Parathyroid adenoma (tissue), 2 donors: ENCODE measurements around the gene NUDT10.

Source experiments
- H2AFZ ChIP-seq: fragments of 300-600 bp; sonication (generic); one replicate; pipeline ENCODE4 v1.7.0; 2017; ENCODE audit warnings: antibody characterized with exemption, mild to moderate bottlenecking
- H3K27ac ChIP-seq: fragments of 300-600 bp; sonication (generic); one replicate; pipeline ENCODE4 v1.7.0; 2017
- H3K27me3 ChIP-seq: fragments of 300-600 bp; sonication (generic); one replicate; pipeline ENCODE4 v1.7.0; 2017; ENCODE audit warnings: low read length; ENCODE audit not compliant: control insufficient read depth, insufficient read depth
- H3K36me3 ChIP-seq: fragments of 300-600 bp; sonication (generic); one replicate; pipeline ENCODE4 v1.7.0; 2017; ENCODE audit warnings: low read length; ENCODE audit not compliant: control insufficient read depth, insufficient read depth
- H3K4me1 ChIP-seq: fragments of 300-600 bp; sonication (generic); one replicate; pipeline ENCODE4 v1.7.0; 2017; ENCODE audit warnings: control low read depth
- H3K4me2 ChIP-seq: fragments of 300-600 bp; sonication (generic); one replicate; pipeline ENCODE4 v1.7.0; 2017; ENCODE audit warnings: low read length
- H3K4me3 ChIP-seq: fragments of 300-600 bp; sonication (generic); one replicate; pipeline ENCODE4 v1.7.0; 2017; ENCODE audit warnings: low read depth, low read length
- H3K79me2 ChIP-seq: fragments of 300-600 bp; sonication (generic); one replicate; pipeline ENCODE4 v1.7.0; 2017; ENCODE audit warnings: control low read depth
- H3K9ac ChIP-seq: fragments of 300-600 bp; sonication (generic); one replicate; pipeline ENCODE4 v1.7.0; 2017; ENCODE audit warnings: mild to moderate bottlenecking
- H3K9me3 ChIP-seq: fragments of 300-600 bp; sonication (generic); one replicate; pipeline ENCODE4 v1.7.0; 2017; ENCODE audit warnings: low read length; ENCODE audit not compliant: control insufficient read depth
- TF ChIP-seq, protein P1 (sequence below): fragments of 300-600 bp; sonication (generic); IDR thresholded peaks from one replicate; pipeline ENCODE4 v1.7.0; 2017; ENCODE audit warnings: antibody characterized with exemption, mild to moderate bottlenecking
- donor health status: primary hyperparathyroidism.

NUDT10 gene

DNA sequence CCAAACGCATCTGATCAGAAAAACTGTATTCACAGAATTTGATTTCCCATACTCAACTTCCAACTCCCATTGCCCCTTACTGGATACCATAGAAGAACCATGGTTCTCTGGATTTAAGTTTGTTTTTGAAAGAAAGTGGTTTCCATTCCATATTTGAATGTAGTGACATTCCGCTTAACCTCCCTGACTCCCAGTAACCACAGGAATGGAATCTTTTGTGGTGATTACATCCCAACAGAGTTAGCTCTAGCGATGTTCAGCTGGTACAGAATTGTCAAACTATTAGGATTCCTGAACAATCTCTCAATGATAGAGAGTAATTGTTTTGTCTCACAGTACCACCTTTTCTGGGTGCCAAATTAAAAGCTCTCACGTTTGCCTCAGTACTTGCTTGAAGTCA is 1.7 kb downstream of the NUDT10 start:
- H3K4me3 ChIP-seq = no peak overlapping the region
- H3K36me3 ChIP-seq = no peaks in the 10 kb centered on the region
- no peak overlapping the region for H3K4me2 ChIP-seq
- H3K79me2 ChIP-seq = no peaks in the 10 kb centered on the region
- no peaks in the 10 kb centered on the region for H3K27me3 ChIP-seq
- H2AFZ ChIP-seq = no peak overlapping the region
- no peaks in the 10 kb centered on the region for H3K9me3 ChIP-seq
- TF ChIP-seq, protein P1, sequence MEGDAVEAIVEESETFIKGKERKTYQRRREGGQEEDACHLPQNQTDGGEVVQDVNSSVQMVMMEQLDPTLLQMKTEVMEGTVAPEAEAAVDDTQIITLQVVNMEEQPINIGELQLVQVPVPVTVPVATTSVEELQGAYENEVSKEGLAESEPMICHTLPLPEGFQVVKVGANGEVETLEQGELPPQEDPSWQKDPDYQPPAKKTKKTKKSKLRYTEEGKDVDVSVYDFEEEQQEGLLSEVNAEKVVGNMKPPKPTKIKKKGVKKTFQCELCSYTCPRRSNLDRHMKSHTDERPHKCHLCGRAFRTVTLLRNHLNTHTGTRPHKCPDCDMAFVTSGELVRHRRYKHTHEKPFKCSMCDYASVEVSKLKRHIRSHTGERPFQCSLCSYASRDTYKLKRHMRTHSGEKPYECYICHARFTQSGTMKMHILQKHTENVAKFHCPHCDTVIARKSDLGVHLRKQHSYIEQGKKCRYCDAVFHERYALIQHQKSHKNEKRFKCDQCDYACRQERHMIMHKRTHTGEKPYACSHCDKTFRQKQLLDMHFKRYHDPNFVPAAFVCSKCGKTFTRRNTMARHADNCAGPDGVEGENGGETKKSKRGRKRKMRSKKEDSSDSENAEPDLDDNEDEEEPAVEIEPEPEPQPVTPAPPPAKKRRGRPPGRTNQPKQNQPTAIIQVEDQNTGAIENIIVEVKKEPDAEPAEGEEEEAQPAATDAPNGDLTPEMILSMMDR = no peak
- no peak overlapping the region for H3K9ac ChIP-seq
- H3K27ac ChIP-seq = no peak overlapping the region
- no peaks in the 10 kb centered on the region for H3K4me1 ChIP-seq

DNA sequence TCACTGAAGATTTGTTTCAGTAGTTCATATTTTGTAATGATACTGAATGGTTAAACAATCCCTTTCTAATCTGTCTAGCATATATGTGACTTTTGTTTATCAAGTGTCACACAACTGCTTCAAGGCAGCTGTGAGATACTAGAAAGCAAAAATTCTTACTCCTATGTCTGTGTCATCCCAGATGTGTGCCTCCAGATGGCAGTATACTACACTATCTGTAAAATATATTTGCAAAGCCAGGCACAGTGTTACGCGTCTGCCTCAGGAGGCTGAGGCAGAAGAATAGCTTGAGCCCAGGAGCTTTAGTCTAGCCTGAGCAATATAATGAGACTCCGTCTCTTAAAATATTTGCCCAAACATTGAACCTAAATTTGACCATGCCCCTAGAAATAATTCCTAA is 4.0 kb downstream of the NUDT10 start:
- no peaks in the 10 kb centered on the region for H3K27me3 ChIP-seq
- no peak overlapping the region for H3K4me2 ChIP-seq
- no peak overlapping the region for H3K9ac ChIP-seq
- no peaks in the 10 kb centered on the region for H3K9me3 ChIP-seq
- H3K36me3 ChIP-seq = no peaks in the 10 kb centered on the region
- TF ChIP-seq, protein P1 = peak; percentile 29
- H2AFZ ChIP-seq = no peak overlapping the region
- no peaks in the 10 kb centered on the region for H3K79me2 ChIP-seq
- H3K4me1 ChIP-seq = no peaks in the 10 kb centered on the region
- H3K4me3 ChIP-seq = no peak overlapping the region
- H3K27ac ChIP-seq = no peak overlapping the region

DNA sequence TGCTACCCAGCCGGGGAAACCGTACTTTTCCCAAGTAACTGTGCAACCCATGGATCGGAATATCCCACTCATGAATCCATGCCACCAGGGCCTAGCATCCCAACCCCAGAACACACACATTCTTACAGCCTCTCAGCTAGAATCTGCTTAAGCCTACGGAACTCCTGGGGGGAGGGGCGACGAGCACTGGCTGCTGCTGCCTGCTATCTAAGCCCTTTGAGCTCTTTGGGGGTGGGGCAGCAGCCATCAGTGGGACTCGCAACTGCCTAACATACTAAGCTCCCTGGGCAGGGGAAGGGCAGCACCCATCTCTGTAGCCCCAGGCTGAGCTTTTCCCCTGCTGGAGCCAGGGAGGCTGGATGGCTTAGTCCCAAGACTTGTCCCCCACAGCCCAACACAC is 28.6 kb downstream of the NUDT10 start:
- TF ChIP-seq, protein P1 = no peak
- H3K4me2 ChIP-seq = no peak overlapping the region
- no peak overlapping the region for H3K9ac ChIP-seq
- H3K27me3 ChIP-seq = no peaks in the 10 kb centered on the region
- no peaks in the 10 kb centered on the region for H3K79me2 ChIP-seq
- no peak overlapping the region for H3K27ac ChIP-seq
- H3K4me3 ChIP-seq = no peak overlapping the region
- H3K9me3 ChIP-seq = no peaks in the 10 kb centered on the region
- H3K36me3 ChIP-seq = no peaks in the 10 kb centered on the region
- H3K4me1 ChIP-seq = no peaks in the 10 kb centered on the region
- H2AFZ ChIP-seq = no peak overlapping the region

DNA sequence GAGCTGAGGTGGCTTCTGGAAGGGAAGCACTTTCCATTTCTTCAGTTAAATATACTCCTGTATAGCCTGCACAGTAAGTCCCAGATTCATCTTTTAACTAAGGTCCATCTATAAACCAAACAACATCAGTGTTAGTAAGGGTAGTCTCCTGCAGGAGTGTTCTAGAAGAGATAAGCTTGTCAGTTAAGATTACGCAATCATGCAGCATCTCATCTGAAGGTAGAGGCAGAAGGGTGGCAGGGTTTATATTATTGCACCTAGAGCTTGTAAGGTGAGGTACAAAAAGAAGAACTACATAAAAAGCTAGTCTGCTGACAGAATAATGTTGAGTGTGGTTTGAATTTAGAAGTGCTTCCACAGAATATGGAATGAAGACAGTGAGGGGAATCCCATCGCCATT is 44.0 kb downstream of the NUDT10 start:
- no peak overlapping the region for H3K4me3 ChIP-seq
- no peaks in the 10 kb centered on the region for H3K4me1 ChIP-seq
- H2AFZ ChIP-seq = no peak overlapping the region
- TF ChIP-seq, protein P1 = no peak
- no peaks in the 10 kb centered on the region for H3K9me3 ChIP-seq
- no peaks in the 10 kb centered on the region for H3K36me3 ChIP-seq
- no peak overlapping the region for H3K9ac ChIP-seq
- no peaks in the 10 kb centered on the region for H3K79me2 ChIP-seq
- H3K4me2 ChIP-seq = no peak overlapping the region
- no peaks in the 10 kb centered on the region for H3K27me3 ChIP-seq
- no peak overlapping the region for H3K27ac ChIP-seq
